K562 (cell line): Measurements from ENCODE around the gene INHBE. TPM values are rescaled to one million over a fixed set of nuclear protein-coding genes. Genes with fewer than 3 reads are reported as not detected.
A peak's percentile ranks its signal among the peaks of the same experiment; 100 is the strongest.

ENCODE experiments used
- ATAC-seq: fragments of 200-7000 bp; cut with Tn5 transposase; 3 replicates; pipeline ENCODE4 v1.9.1; 2020; ENCODE audit warnings: moderate library complexity
- BruUV-seq: library from RNA; stranded (reverse); fragments of 400-500 nt; replicated peaks from 2 replicates; lab custom pipeline; 2021; lab: Mats Ljungman, UMichigan
- CTCF ChIA-PET: fragments of 300-600 bp; formaldehyde crosslinking; extraction: SDS; loops from one replicate; lab custom pipeline; 2021; ENCODE audit warnings: low intra/inter-chr PET ratio; lab: Yijun Ruan, JAX
- POLR2A ChIA-PET: fragments of 300-600, 350-650 bp; sonication (Branson Sonifier 250); formaldehyde crosslinking; extraction: SDS; loops from one replicate; lab custom pipeline; 2021; ENCODE audit warnings: antibody characterized with exemption, inconsistent platforms; lab: Yijun Ruan, JAX
- DNase-seq, 4 experiments: peaks; one replicate each; pipeline versions ENCODE4 v3.0.0 to v3.0.0-alpha.2; 2011 to 2018; ENCODE audit warnings: low spot score in 3 of 4, mixed read lengths in 3 of 4; ENCODE audit errors: extremely low read depth in 1 of 4
- FAIRE-seq: peaks from 2 replicates; lab custom pipeline; 2011; peaks lifted over from hg19 to GRCh38; lab: Jason Lieb, UNC
- H2AFZ ChIP-seq: 2 replicates; pipeline ENCODE4 v1.6.0; 2011; ENCODE audit warnings: low read depth, low read length, control low read depth, inconsistent platforms
- H3K27ac ChIP-seq: fragments of 200-600 bp; 3 replicates; pipeline ENCODE4 v1.8.0; 2011; ENCODE audit warnings: low read depth, mild to moderate bottlenecking, control low read depth, inconsistent platforms, low read length, moderate library complexity, mixed read lengths; ENCODE audit errors: extremely low read depth
- H3K27me3 ChIP-seq, 2 experiments: fragments of 300-600 bp in 1 of 2; 2 replicates in 1 of 2; 3 replicates in 1 of 2; pipeline versions ENCODE4 v1.6.0 to v1.8.0; 2011; ENCODE audit warnings: inconsistent platforms in 2 of 2, low read length in 2 of 2, mild to moderate bottlenecking in 1 of 2, mixed read lengths in 1 of 2, moderate library complexity in 1 of 2; ENCODE audit not compliant: control insufficient read depth in 2 of 2, insufficient read depth in 2 of 2
- H3K36me3 ChIP-seq: fragments of 300-600 bp; 3 replicates; pipeline ENCODE4 v1.8.0; 2011; ENCODE audit warnings: mild to moderate bottlenecking, low read length, inconsistent platforms; ENCODE audit not compliant: control insufficient read depth, insufficient read depth
- H3K4me1 ChIP-seq, 2 experiments: fragments of 200-600 bp in 1 of 2; replicated peaks in 1 of 2; 2 replicates in 1 of 2; 3 replicates in 1 of 2; pipeline versions ENCODE4 v1.5.1 to v1.8.0; 2011; ENCODE audit warnings: inconsistent platforms in 2 of 2, low read length in 2 of 2, mild to moderate bottlenecking in 1 of 2, mixed read lengths in 1 of 2, moderate library complexity in 1 of 2; ENCODE audit not compliant: control insufficient read depth in 2 of 2, insufficient read depth in 2 of 2
- H3K4me2 ChIP-seq: 2 replicates; pipeline ENCODE4 v1.6.1; 2011; ENCODE audit warnings: low read length, control low read depth, inconsistent platforms, mixed read lengths; ENCODE audit not compliant: insufficient read depth
- H3K4me3 ChIP-seq: fragments of 200-600 bp; sonication (generic), shearing (Covaris generic); 2 replicates; pipeline ENCODE4 v1.5.1; 2016; ENCODE audit warnings: control low read depth, inconsistent platforms
- H3K79me2 ChIP-seq: fragments of 200-600 bp; 3 replicates; pipeline ENCODE4 v1.8.0; 2011; ENCODE audit warnings: low read length, inconsistent platforms; ENCODE audit not compliant: control insufficient read depth, insufficient read depth
- H3K9ac ChIP-seq, 2 experiments: 2 replicates each; pipeline versions ENCODE4 v1.6.0 to v1.6.1; 2011; ENCODE audit warnings: low read depth in 2 of 2, low read length in 2 of 2, control low read depth in 1 of 2, inconsistent platforms in 1 of 2, mild to moderate bottlenecking in 1 of 2, mixed read lengths in 1 of 2; ENCODE audit not compliant: insufficient read depth in 1 of 2
- H3K9me1 ChIP-seq: one replicate; pipeline ENCODE4 v1.6.0; 2011; ENCODE audit warnings: inconsistent platforms, mild to moderate bottlenecking, low read length, moderate library complexity; ENCODE audit not compliant: control insufficient read depth, insufficient read depth
- H3K9me3 ChIP-seq: replicated peaks from 2 replicates; pipeline ENCODE4 v1.5.1; 2011; ENCODE audit warnings: low read depth, low read length, inconsistent platforms; ENCODE audit not compliant: control insufficient read depth, insufficient read depth
- H4K20me1 ChIP-seq: replicated peaks from 2 replicates; pipeline ENCODE4 v1.6.1; 2011; ENCODE audit warnings: low read length, inconsistent platforms, mixed read lengths; ENCODE audit not compliant: control insufficient read depth, insufficient read depth
- CCNT2 ChIP-seq: IDR thresholded peaks from 2 replicates; pipeline ENCODE4 v1.6.1; 2011; ENCODE audit warnings: borderline replicate concordance, low read depth, mild to moderate bottlenecking, moderate library complexity, mixed read lengths, low read length; ENCODE audit not compliant: insufficient read length; ENCODE audit errors: extremely low read depth
- GMEB1 ChIP-seq: fragments of 250-450 bp; sonication (Bioruptor Pico); IDR thresholded peaks from 2 replicates; pipeline ENCODE4 v1.4.0; 2020; ENCODE audit warnings: mild to moderate bottlenecking
- RBFOX2 ChIP-seq: fragments of 200-400 bp; formaldehyde crosslinking; IDR thresholded peaks from 2 replicates; pipeline ENCODE4 v1.6.1; 2017; ENCODE audit warnings: low read depth, mild to moderate bottlenecking, low read length, moderate library complexity
- TFAP4 ChIP-seq: sonication (generic); formaldehyde crosslinking; IDR thresholded peaks from 2 replicates; pipeline ENCODE4 v1.8.0; 2022; ENCODE audit warnings: missing genetic modification reagents, mild to moderate bottlenecking, moderate library complexity, borderline replicate concordance
- ZNF174 ChIP-seq: fragments of 250-450 bp; sonication (Bioruptor Pico); IDR thresholded peaks from 2 replicates; pipeline ENCODE4 v1.4.0; 2020; ENCODE audit warnings: mild to moderate bottlenecking
- WGBS: fragments of 100-300 bp; shearing (Covaris generic); methylation state at CpG from one replicate; pipeline ENCODE4 v1.1.6; 2016; ENCODE audit warnings: low coverage, mixed read lengths; ENCODE audit not compliant: insufficient coverage; ENCODE audit errors: missing lambda C conversion rate; 5-methylcytosine and 5-hydroxymethylcytosine counted together
- in situ Hi-C: fragments of 300-500 bp; cut with MboI; formaldehyde crosslinking; loops from 4 replicates; pipeline ENCODE4 v1.15.0; 2018; ENCODE audit warnings: inconsistent platforms, mixed read lengths
- intact Hi-C: fragments of 100-400 bp; cut with micrococcal nuclease; formaldehyde crosslinking; loops from 2 replicates; pipeline ENCODE4 v1.14.2; 2022
- polyA plus RNA-seq, 8 experiments: library from polyadenylated mRNA; depleted of rRNA in 4 of 8; stranded (reverse) in 5 of 8; unstranded in 3 of 8; fragments of >200 nt; fragmentation: Nextera tagmentation in 2 of 8; fragmentation: Illumina TruSeq in 1 of 8; extraction: Ambion mirVana in 2 of 8; extraction: Trizol in 1 of 8; gene quantifications; 2 replicates each; pipeline versions ENCODE4 v1.2.1 to v1.2.3, GENCODE V29; 2011 to 2014; ENCODE audit warnings: inconsistent platforms in 1 of 8, missing spikeins in 1 of 8
- total RNA-seq, 7 experiments: library from RNA; depleted of rRNA in 6 of 7; stranded (reverse); fragments of >200 nt in 6 of 7; fragmentation: Illumina TruSeq in 2 of 7; extraction: Trizol in 2 of 7; gene quantifications; 2 replicates each; pipeline versions ENCODE4 v1.2.1 to v1.2.3, GENCODE V29; 2011 to 2021; ENCODE audit warnings: low replicate concordance in 1 of 7

INHBE gene
- total and polyA plus RNA-seq, 9 of the 15 experiments (the other 6 are each of a cell fraction or from before 2014, with no cell fraction given) = 0.94 to 9.9 (median 7.3) TPM

GRCh38 chr12:57490126-57490525 is 35.0 kb downstream of the INHBE start:
- in situ Hi-C loops (no loop called here), intact Hi-C loops (no loop called here)
- Histone ChIP-seq H3K27me3 (no peaks in the 10 kb centered on the region), H2AFZ (no peak overlapping the region), H3K4me2 (no peak overlapping the region), H3K4me1 (peaks cover 7 to 15% of the 10 kb centered on the region in 2 experiments), H3K9me1 (peaks cover 3% of the 10 kb centered on the region), H3K9me3 (no peaks in the 10 kb centered on the region), H3K9ac (peak overlapping the region in 1 of 2 experiments; percentile 47; a peak in 1 of 4 replicates), H4K20me1 (0 out of 2 replicates have a peak, but pooled peaks cover 3% of the 10 kb centered on the region), H3K79me2 (peaks cover 35% of the 10 kb centered on the region), H3K4me3 (no peak overlapping the region), H3K27ac (no peak overlapping the region), H3K36me3 (peaks cover 48% of the 10 kb centered on the region)
- ChIA-PET CTCF (no interaction called here), POLR2A (interaction anchor here (0.6 to 1.4 kb wide), 6 partner anchors 14 to 245 kb away, joined by 3 to 4 read pairs (median 4); partner anchors contain the start of gene DDIT3)
- WGBS = 95% methylated on average over 4 of the region's 4 CpGs
- no TSS peak for BruUV-seq
- TF ChIP-seq RBFOX2 (peak; percentile 58), ZNF174 (no peak), GMEB1 (CRISPR knock-in tag) (no peak), CCNT2 (no peak), TFAP4 (0 out of 2 replicates have a peak, but pooled peaks have one; percentile 29)
- no peak for ATAC-seq
- no peak for FAIRE-seq
- DNase-seq = no peak
